ENCODE measurements around the gene APPL2.
"Not testable (repeated sequence)": the region's sequence is repeated elsewhere in the genome, so short reads cannot be mapped to it uniquely, and the experiment has no call there.

Gene APPL2

GRCh38 chr12:105256011-105256410 is 20.0 kb upstream of the APPL2 start:
- no peak for DNase-seq

- peak; percentile 90 for DNase-seq
Observed at GRCh38 chr12:105253866-105254513, 18.0 kb upstream of the APPL2 start.

GRCh38 chr12:105252901-105253300 is 16.9 kb upstream of the APPL2 start:
- no peak for DNase-seq

GRCh38 chr12:105245776-105246427 is 9.9 kb upstream of the APPL2 start:
- DNase-seq = not testable (repeated sequence)

- no peak for DNase-seq
Observed at GRCh38 chr12:105245291-105245690, 9.3 kb upstream of the APPL2 start.

- no peak for DNase-seq
Observed at GRCh38 chr12:105240228-105240627, 4.3 kb upstream of the APPL2 start.

GRCh38 chr12:105239304-105239703 is 3.3 kb upstream of the APPL2 start:
- DNase-seq = no peak

GRCh38 chr12:105237666-105238065 is 1.7 kb upstream of the APPL2 start:
- no peak for DNase-seq

- DNase-seq = no peak
Observed at GRCh38 chr12:105235281-105235731, 668 bp downstream of the APPL2 start.

GRCh38 chr12:105234197-105234596 is 1.8 kb downstream of the APPL2 start:
- DNase-seq = no peak

- no peak for DNase-seq
Observed at GRCh38 chr12:105233041-105233905, 2.7 kb downstream of the APPL2 start.

GRCh38 chr12:105231396-105231795 is 4.6 kb downstream of the APPL2 start:
- no peak for DNase-seq

GRCh38 chr12:105229371-105229770 is 6.6 kb downstream of the APPL2 start:
- DNase-seq = no peak

GRCh38 chr12:105228966-105229365 is 7.0 kb downstream of the APPL2 start:
- no peak for DNase-seq

- peak; percentile 65 for DNase-seq
Observed at GRCh38 chr12:105228494-105228893, 7.5 kb downstream of the APPL2 start.

GRCh38 chr12:105227879-105228278 is 8.1 kb downstream of the APPL2 start:
- DNase-seq = peak; percentile 47

- peak; percentile 97 for DNase-seq
Observed at GRCh38 chr12:105226219-105226618, 9.8 kb downstream of the APPL2 start.

- no peak for DNase-seq
Observed at GRCh38 chr12:105225505-105226015, 10.4 kb downstream of the APPL2 start.

- no peak for DNase-seq
Observed at GRCh38 chr12:105224399-105224798, 11.6 kb downstream of the APPL2 start.

GRCh38 chr12:105223884-105224283 is 12.1 kb downstream of the APPL2 start:
- no peak for DNase-seq

GRCh38 chr12:105223352-105223845 is 12.6 kb downstream of the APPL2 start:
- DNase-seq = no peak

- no peak for DNase-seq
Observed at GRCh38 chr12:105222726-105223351, 13.1 kb downstream of the APPL2 start.

- no peak for DNase-seq
Observed at GRCh38 chr12:105222284-105222655, 13.7 kb downstream of the APPL2 start.
